ENCODE data around the gene CDH22. TPM values are rescaled to one million over a fixed set of nuclear protein-coding genes. Genes with fewer than 3 reads are reported as not detected.

Gene CDH22
- total RNA-seq, 1 donor from 2014 or later, result 0.09 TPM

GRCh38 chr20:46285740-46286139, 22.6 kb downstream of the CDH22 start:
- Mint-ChIP-seq H3K9me3 (no peaks in the 10 kb centered on the region), H3K27me3 (peaks cover 33% of the 10 kb centered on the region), H3K4me3 (no peak overlapping the region), H3K27ac (no peak overlapping the region), H3K4me1 (no peaks in the 10 kb centered on the region), H3K36me3 (ENCODE audit: low read depth) (no peaks in the 10 kb centered on the region)
- TF ChIP-seq CTCF (IDR thresholded peaks at IDR 0.05), result no peak
- DNase-seq, result no peak
- ChIA-PET POLR2A (no interaction called here), CTCF (no interaction called here)
- no peak for ATAC-seq (ENCODE audit: low read depth)
- intact Hi-C loops (cut with micrococcal nuclease), result no loop called here

GRCh38 chr20:46285072-46285471, 23.2 kb downstream of the CDH22 start:
- Mint-ChIP-seq H3K4me1 (no peaks in the 10 kb centered on the region), H3K27ac (no peak overlapping the region), H3K4me3 (no peak overlapping the region), H3K27me3 (peaks cover 34% of the 10 kb centered on the region), H3K36me3 (ENCODE audit: low read depth) (no peaks in the 10 kb centered on the region), H3K9me3 (no peaks in the 10 kb centered on the region)
- POLR2A ChIA-PET, result no interaction called here
- CTCF ChIA-PET, result no interaction called here
- DNase-seq, result no peak
- intact Hi-C loops (cut with micrococcal nuclease), result no loop called here
- TF ChIP-seq CTCF (IDR thresholded peaks at IDR 0.05), result no peak
- no peak for ATAC-seq (ENCODE audit: low read depth)

DNA sequence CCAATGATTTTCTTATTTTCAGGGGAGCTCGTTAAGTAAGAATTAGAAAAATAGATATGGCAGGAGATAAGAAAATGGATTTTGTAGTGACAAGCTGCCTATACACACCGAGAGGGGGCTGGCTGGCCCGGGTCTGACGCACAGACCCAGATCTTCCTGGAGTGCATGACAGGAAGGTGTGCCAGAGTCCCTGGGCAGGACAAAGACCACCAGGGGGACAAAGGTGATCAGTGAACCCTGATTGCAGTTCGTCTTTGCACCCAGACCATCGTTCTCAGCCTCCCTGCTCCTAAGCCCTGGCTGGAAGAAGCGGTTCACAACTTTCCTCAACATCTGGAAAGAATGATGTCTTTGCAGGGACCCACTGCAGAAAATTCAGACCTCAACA, 24.3 kb downstream of the CDH22 start:
- H3K36me3 Mint-ChIP-seq (ENCODE audit: low read depth), result no peaks in the 10 kb centered on the region
- no peak for TF ChIP-seq CTCF (IDR thresholded peaks at IDR 0.05)
- no peak overlapping the region for H3K4me3 Mint-ChIP-seq
- H3K27me3 Mint-ChIP-seq, result peaks cover 39% of the 10 kb centered on the region
- ATAC-seq (ENCODE audit: low read depth) (no peak), DNase-seq (no peak)
- H3K9me3 Mint-ChIP-seq, result no peaks in the 10 kb centered on the region
- CTCF ChIA-PET, result no interaction called here
- no peaks in the 10 kb centered on the region for H3K4me1 Mint-ChIP-seq
- H3K27ac Mint-ChIP-seq, result no peak overlapping the region
- POLR2A ChIA-PET, result interaction anchor here (0.6 kb wide), 1 partner anchor 256 kb away, joined by 16 read pairs; no protein-coding TSS in a partner anchor
- intact Hi-C loops (cut with micrococcal nuclease), result no loop called here

- Mint-ChIP-seq H3K27ac (no peak overlapping the region), H3K9me3 (no peaks in the 10 kb centered on the region), H3K27me3 (peaks cover 42% of the 10 kb centered on the region), H3K36me3 (ENCODE audit: low read depth) (no peaks in the 10 kb centered on the region), H3K4me1 (no peaks in the 10 kb centered on the region), H3K4me3 (no peak overlapping the region)
- TF ChIP-seq CTCF (IDR thresholded peaks at IDR 0.05), result no peak
- ATAC-seq (ENCODE audit: low read depth) (no peak), DNase-seq (no peak)
- intact Hi-C loops (cut with micrococcal nuclease), result no loop called here
- POLR2A ChIA-PET, result interaction anchor here (0.6 kb wide), 1 partner anchor 256 kb away, joined by 16 read pairs; no protein-coding TSS in a partner anchor
- CTCF ChIA-PET, result no interaction called here
Measured at GRCh38 chr20:46283426-46284039, 24.8 kb downstream of the CDH22 start.

- H3K36me3 Mint-ChIP-seq (ENCODE audit: low read depth), result no peaks in the 10 kb centered on the region
- intact Hi-C loops (cut with micrococcal nuclease), result no loop called here
- H3K4me3 Mint-ChIP-seq, result no peak overlapping the region
- peaks cover 46% of the 10 kb centered on the region for H3K27me3 Mint-ChIP-seq
- POLR2A ChIA-PET, result no interaction called here
- ATAC-seq (ENCODE audit: low read depth) (no peak), DNase-seq (no peak)
- no peak for TF ChIP-seq CTCF (IDR thresholded peaks at IDR 0.05)
- no peaks in the 10 kb centered on the region for H3K9me3 Mint-ChIP-seq
- no peak overlapping the region for H3K27ac Mint-ChIP-seq
- CTCF ChIA-PET, result no interaction called here
- H3K4me1 Mint-ChIP-seq, result no peaks in the 10 kb centered on the region
Measured at GRCh38 chr20:46282669-46283068, 25.6 kb downstream of the CDH22 start.
